Subcutaneous adipose tissue (tissue), 4 donors: ENCODE data around the gene UBR3. TPM values are rescaled to one million over a fixed set of nuclear protein-coding genes. Genes with fewer than 3 reads are reported as not detected.

ENCODE experiments used
- CTCF ChIP-seq: fragments of 450-650 bp; IDR thresholded peaks from one replicate; pipeline ENCODE4 v1.5.1; 2016; ENCODE audit warnings: low read depth, mild to moderate bottlenecking, control low read depth, antibody characterized with exemption, moderate library complexity
- total RNA-seq, 4 donors: library from RNA; depleted of rRNA; stranded (reverse); fragments of >200 nt; gene quantifications; one replicate each; pipeline ENCODE4 v1.1.0, GENCODE V29; 2016

The UBR3 gene
- total RNA-seq, 4 donors from 2014 or later, result 80.7 to 128 (median 101) TPM

DNA sequence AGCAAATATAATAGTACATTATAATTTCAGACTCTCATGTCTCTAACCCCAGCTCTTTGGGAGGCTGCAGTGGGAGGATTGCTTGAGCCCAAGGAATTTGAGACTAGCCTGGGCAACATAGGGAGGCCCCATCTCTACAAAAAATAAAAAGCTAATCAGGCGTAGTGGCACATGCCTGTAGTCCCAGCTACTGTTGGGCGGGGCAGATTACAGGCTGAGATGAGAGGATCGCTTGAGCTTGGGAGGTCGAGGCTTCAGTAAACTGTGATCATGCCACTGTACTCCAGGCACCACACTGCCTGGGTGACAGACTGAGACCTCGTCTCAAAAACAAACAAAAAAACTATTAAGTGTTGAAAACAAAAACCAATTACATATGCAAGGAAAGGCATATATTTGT is 227.7 kb downstream of the UBR3 start:
- TF ChIP-seq CTCF, result no peak

GRCh38 chr2:170056900-170057299 is 229.6 kb downstream of the UBR3 start:
- TF ChIP-seq CTCF, result no peak

DNA sequence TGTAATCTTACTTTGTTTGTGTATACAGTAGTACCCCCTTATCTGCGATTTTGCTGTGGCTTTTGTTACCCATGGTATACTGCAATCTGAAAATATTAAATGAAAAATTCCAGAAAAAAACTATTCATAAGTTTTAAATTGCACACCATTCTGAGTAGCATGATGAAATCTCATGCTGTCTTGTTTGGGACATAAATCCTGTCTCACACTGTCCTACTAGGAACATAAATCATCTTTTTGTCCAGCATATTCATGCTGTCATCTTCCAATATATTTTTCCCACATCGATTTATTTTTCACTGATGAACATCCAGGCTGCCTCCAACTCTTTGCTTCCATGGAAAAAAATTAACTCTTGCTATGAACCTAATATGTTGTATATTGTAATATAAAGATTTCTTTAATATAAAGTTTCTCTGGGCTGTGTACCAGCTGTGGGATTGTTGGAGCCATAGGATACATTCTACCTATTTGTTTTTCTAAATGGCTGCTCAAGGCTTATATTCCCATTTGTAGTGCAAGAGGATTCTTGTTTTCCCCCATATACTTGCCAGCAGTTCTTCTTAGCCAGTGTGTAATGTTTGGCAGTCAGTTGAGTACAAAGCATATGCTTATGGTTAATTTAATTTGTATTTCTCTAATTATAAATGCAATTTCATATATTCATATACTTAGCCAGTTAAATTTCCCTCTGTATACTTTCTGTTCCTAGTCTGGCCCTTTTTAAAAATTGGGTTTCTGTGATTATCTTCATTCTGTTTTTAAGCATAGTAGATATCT is 236.4 kb downstream of the UBR3 start:
- TF ChIP-seq CTCF, result no peak

GRCh38 chr2:170070778-170071177 is 243.5 kb downstream of the UBR3 start:
- TF ChIP-seq CTCF, result no peak

- no peak for TF ChIP-seq CTCF
Measured at GRCh38 chr2:170073288-170073687, 246.0 kb downstream of the UBR3 start.

DNA sequence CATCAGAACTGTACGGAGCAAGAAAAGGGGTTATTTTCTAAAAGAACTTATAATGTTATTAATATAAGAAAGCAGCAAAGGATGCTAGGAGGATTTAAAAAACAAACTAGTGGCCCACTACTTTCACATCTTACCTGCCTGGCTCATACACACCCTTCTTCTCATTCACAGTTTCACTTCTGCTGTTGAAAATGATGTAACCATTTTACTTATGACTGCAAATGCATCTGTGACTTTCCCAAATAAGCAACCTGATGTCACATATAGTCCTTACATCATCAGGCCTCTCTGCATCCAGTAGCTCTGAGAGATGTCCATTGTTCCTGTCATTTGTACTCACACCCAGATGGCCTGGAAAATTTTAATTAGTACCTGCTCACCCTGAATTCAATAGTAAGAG is 248.9 kb downstream of the UBR3 start:
- TF ChIP-seq CTCF, result no peak

GRCh38 chr2:170077830-170078569 is 250.7 kb downstream of the UBR3 start:
- no peak for TF ChIP-seq CTCF
